ENCODE data around the gene SLC32A1. TPM values are rescaled to one million over a fixed set of nuclear protein-coding genes. Genes with fewer than 3 reads are reported as not detected.

The SLC32A1 gene
- total RNA-seq: not detected

- peaks cover 3 to 6% of the 10 kb centered on the region in 2 donors for H3K4me1 ChIP-seq
- H3K27ac ChIP-seq: no peak within 1 kb of the TSS
These were observed at the start of gene SLC32A1 for GRCh38 chr20:38723848-38724625. Gene SLC32A1, plus strand, starts transcription at chr20:38724486. Its CDS starts 239 bp downstream, at chr20:38724725.

GRCh38 chr20:38674765-38675133 lies 49.5 kb upstream of the SLC32A1 start:
- no peaks in the 10 kb centered on the region for H3K36me3 ChIP-seq
- H3K4me1 ChIP-seq: peaks cover 3% of the 10 kb centered on the region in 2 donors
- H3K4me3 ChIP-seq: peak overlapping the region in 1 of 2 donors; percentile 50
- TF ChIP-seq CTCF (IDR thresholded peaks at IDR 0.05): no peak
- DNase-seq (ENCODE audit: low spot score in 2 of 2): no peak
- H3K27me3 ChIP-seq: peaks cover 5% of the 10 kb centered on the region
- H3K27ac ChIP-seq: no peak overlapping the region
- no peaks in the 10 kb centered on the region for H3K9me3 ChIP-seq
- intact Hi-C loops (cut with DNase I): no loop called here

More at GRCh38 chr20:38723848-38724625, at the start of gene SLC32A1:
- H3K4me3 ChIP-seq: peak within 1 kb of the TSS in 1 of 2 donors; percentile 31
- intact Hi-C loops (cut with DNase I): no loop called here
- no peaks in the 10 kb centered on the region for H3K9me3 ChIP-seq
- H3K36me3 ChIP-seq: no peaks in the 10 kb centered on the region
- DNase-seq (ENCODE audit: low spot score in 2 of 2): no peak
- peaks cover 47% of the 10 kb centered on the region for H3K27me3 ChIP-seq
- no peak for TF ChIP-seq CTCF (IDR thresholded peaks at IDR 0.05)

GRCh38 chr20:38676576-38676975 lies 47.7 kb upstream of the SLC32A1 start:
- H3K36me3 ChIP-seq: no peaks in the 10 kb centered on the region
- H3K4me3 ChIP-seq: no peak overlapping the region
- TF ChIP-seq CTCF (IDR thresholded peaks at IDR 0.05): no peak
- peaks cover 5% of the 10 kb centered on the region for H3K27me3 ChIP-seq
- peaks cover 3% of the 10 kb centered on the region in 2 donors for H3K4me1 ChIP-seq
- intact Hi-C loops (cut with DNase I): no loop called here
- H3K9me3 ChIP-seq: no peaks in the 10 kb centered on the region
- H3K27ac ChIP-seq: no peak overlapping the region
- DNase-seq (ENCODE audit: low spot score in 2 of 2): no peak

DNA sequence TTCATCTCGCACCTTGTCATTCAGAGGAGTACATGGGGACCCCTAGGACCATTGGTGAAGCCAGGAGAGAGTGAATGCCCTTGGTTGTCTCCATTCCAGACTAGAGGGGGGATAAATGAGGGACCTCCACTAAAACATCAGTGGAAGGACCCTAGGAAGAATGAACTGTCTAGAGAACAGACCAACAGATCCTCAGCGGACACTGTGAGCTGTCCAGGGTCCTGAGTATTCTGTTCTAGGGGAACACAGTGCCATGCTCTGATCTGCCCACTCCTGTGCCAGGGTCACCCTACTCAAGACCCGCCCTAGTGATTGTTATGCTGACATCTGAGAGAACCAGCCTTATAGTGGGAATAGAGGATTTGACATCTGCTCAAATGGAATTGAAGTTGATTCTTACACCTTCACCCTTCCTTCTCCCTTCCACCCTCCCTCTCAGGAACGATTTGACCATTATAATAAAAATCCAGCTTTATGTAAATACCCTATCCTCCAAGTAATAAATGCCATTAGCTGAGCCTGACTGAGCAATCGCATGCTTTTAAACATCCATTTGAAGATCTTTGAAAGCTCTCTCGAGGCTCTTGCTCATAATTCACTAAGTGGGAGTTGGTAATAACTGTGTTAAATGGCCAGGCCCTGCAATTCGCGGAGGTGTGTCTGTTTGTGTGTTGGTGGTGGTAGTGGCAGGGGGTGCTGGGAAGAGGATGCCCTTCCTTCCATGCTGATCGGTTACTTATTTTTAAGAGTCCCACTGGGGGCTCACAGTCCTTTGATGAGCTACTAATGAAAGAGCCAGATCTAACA lies 43.6 kb upstream of the SLC32A1 start:
- Histone ChIP-seq H3K27ac (no peak overlapping the region), H3K36me3 (no peaks in the 10 kb centered on the region), H3K27me3 (no peaks in the 10 kb centered on the region), H3K4me3 (no peak overlapping the region), H3K4me1 (no peaks in the 10 kb centered on the region), H3K9me3 (no peaks in the 10 kb centered on the region)
- intact Hi-C loops (cut with DNase I): no loop called here
- no peak for DNase-seq (ENCODE audit: low spot score in 2 of 2)
- no peak for TF ChIP-seq CTCF (IDR thresholded peaks at IDR 0.05)

DNA sequence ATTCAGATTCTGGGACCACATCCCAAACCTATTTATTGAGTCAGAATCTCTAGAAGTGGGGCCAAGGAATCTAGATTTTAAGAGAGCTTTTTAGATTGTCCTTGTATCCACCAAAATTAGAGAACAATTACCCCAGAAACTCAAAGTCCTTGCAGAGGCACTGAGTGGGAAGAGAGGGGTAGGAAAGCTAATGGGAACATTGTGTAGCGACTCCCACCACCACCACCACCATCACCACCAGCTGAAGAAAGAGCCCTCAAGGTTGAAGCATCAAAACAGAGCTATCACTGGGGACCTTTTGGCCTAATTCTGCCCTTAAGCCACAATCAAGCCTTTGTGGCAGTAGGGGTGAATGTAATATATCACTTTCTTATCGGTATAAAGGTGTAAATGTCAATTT lies 39.0 kb upstream of the SLC32A1 start:
- H3K36me3 ChIP-seq: no peaks in the 10 kb centered on the region
- no peak overlapping the region for H3K4me3 ChIP-seq
- no peak for DNase-seq (ENCODE audit: low spot score in 2 of 2)
- no peaks in the 10 kb centered on the region for H3K9me3 ChIP-seq
- TF ChIP-seq CTCF (IDR thresholded peaks at IDR 0.05): no peak
- intact Hi-C loops (cut with DNase I): no loop called here
- no peak overlapping the region for H3K27ac ChIP-seq
- H3K27me3 ChIP-seq: no peaks in the 10 kb centered on the region
- no peaks in the 10 kb centered on the region for H3K4me1 ChIP-seq

Data from ascending aorta (tissue), 2 donors.